H1 (cell line): Measurements from ENCODE around the gene PSMD5. TPM values are rescaled to one million over a fixed set of nuclear protein-coding genes. Genes with fewer than 3 reads are reported as not detected.

Experiments used
- CTCF ChIA-PET: fragments of 300-600 bp; sonication (Branson Sonifier 250); formaldehyde crosslinking; loops from one replicate; lab custom pipeline; 2021; ENCODE audit not compliant: partially characterized antibody; lab: Charles Lee
- POLR2A ChIA-PET: fragments of 300-600 bp; sonication (Branson Sonifier 250); formaldehyde crosslinking; loops from one replicate; lab custom pipeline; 2021; ENCODE audit warnings: inconsistent platforms; ENCODE audit not compliant: partially characterized antibody; lab: Charles Lee
- DNase-seq, 2 experiments: peaks; one replicate each; pipeline versions ENCODE4 v3.0.0 to v3.0.0-alpha.2; 2010 to 2022; ENCODE audit warnings: low spot score in 2 of 2, low read depth in 1 of 2, mixed read lengths in 1 of 2
- FAIRE-seq: peaks from 2 replicates; lab custom pipeline; 2011; peaks lifted over from hg19 to GRCh38; lab: Jason Lieb, UNC
- H2AFZ ChIP-seq: 2 replicates; pipeline ENCODE4 v1.8.1; 2012; ENCODE audit warnings: low read length, inconsistent platforms
- H2AK5ac ChIP-seq: 2 replicates; pipeline ENCODE4 v1.6.1; 2013; ENCODE audit warnings: low read depth, low read length
- H2BK120ac ChIP-seq: replicated peaks from 2 replicates; pipeline ENCODE3; 2013; ENCODE audit warnings: low read depth, low read length, inconsistent platforms
- H2BK12ac ChIP-seq: 2 replicates; pipeline ENCODE4 v1.6.1; 2013; ENCODE audit warnings: low read depth, low read length
- H2BK15ac ChIP-seq: 2 replicates; pipeline ENCODE4 v1.6.1; 2013; ENCODE audit warnings: low read length
- H2BK20ac ChIP-seq: 2 replicates; pipeline ENCODE4 v1.6.1; 2013; ENCODE audit warnings: low read length
- H2BK5ac ChIP-seq: 2 replicates; pipeline ENCODE4 v1.6.1; 2013; ENCODE audit warnings: low read depth, low read length
- H3K14ac ChIP-seq: 2 replicates; pipeline ENCODE4 v1.6.1; 2013; ENCODE audit warnings: inconsistent platforms; ENCODE audit not compliant: insufficient read length
- H3K18ac ChIP-seq: 2 replicates; pipeline ENCODE4 v1.6.1; 2013; ENCODE audit warnings: low read length; ENCODE audit errors: extremely low read depth
- H3K23ac ChIP-seq: 2 replicates; pipeline ENCODE4 v1.6.1; 2013; ENCODE audit warnings: inconsistent platforms; ENCODE audit not compliant: insufficient read length
- H3K23me2 ChIP-seq: 2 replicates; pipeline ENCODE4 v1.6.1; 2013; ENCODE audit warnings: low read depth, low read length
- H3K27ac ChIP-seq: 2 replicates; pipeline ENCODE4 v1.6.1; 2011; ENCODE audit warnings: low read depth, low read length, inconsistent platforms
- H3K27me3 ChIP-seq, 4 experiments: replicated peaks in 1 of 4; 1 replicate in 1 of 4; 2 replicates in 3 of 4; pipeline versions ENCODE4 v1.6.1 to v1.8.1; 2011 to 2013; ENCODE audit warnings: low read length in 3 of 4, mild to moderate bottlenecking in 3 of 4, inconsistent platforms in 2 of 4, mixed read lengths in 2 of 4, moderate library complexity in 1 of 4; ENCODE audit not compliant: control insufficient read depth in 3 of 4, insufficient read depth in 3 of 4; ENCODE audit errors: extremely low read depth in 1 of 4
- H3K36me3 ChIP-seq, 4 experiments: 2 replicates each; pipeline versions ENCODE4 v1.6.1 to v1.8.1; 2011 to 2013; ENCODE audit warnings: mild to moderate bottlenecking in 4 of 4, low read length in 3 of 4, moderate library complexity in 2 of 4, control low read depth in 1 of 4, inconsistent platforms in 1 of 4; ENCODE audit not compliant: insufficient read depth in 4 of 4, control insufficient read depth in 2 of 4
- H3K4ac ChIP-seq: replicated peaks from 2 replicates; pipeline ENCODE3; 2013; ENCODE audit warnings: low read length, low read depth, mixed read lengths, inconsistent platforms; ENCODE audit not compliant: insufficient read length
- H3K4me1 ChIP-seq, 4 experiments: replicated peaks in 1 of 4; 1 replicate in 1 of 4; 2 replicates in 3 of 4; pipeline versions ENCODE4 v1.6.1 to v1.8.1; 2011 to 2013; ENCODE audit warnings: low read length in 3 of 4, inconsistent platforms in 2 of 4, mixed read lengths in 1 of 4; ENCODE audit not compliant: insufficient read depth in 4 of 4, control insufficient read depth in 3 of 4
- H3K4me2 ChIP-seq, 2 experiments: 2 replicates each; pipeline versions ENCODE4 v1.6.1 to v1.8.1; 2011 to 2013; ENCODE audit warnings: low read depth in 2 of 2, low read length in 2 of 2, control low read depth in 1 of 2, inconsistent platforms in 1 of 2, mild to moderate bottlenecking in 1 of 2; ENCODE audit not compliant: insufficient read depth in 1 of 2
- H3K4me3 ChIP-seq, 4 experiments: fragments of 200-600, 300-600 bp in 1 of 4; sonication (generic), shearing (Covaris generic), sonication (Bioruptor Twin) in 1 of 4; 2 replicates each; pipeline versions ENCODE4 v1.5.1 to v1.8.1; 2011 to 2016; ENCODE audit warnings: low read length in 4 of 4, low read depth in 3 of 4, control low read depth in 2 of 4, inconsistent platforms in 2 of 4, mild to moderate bottlenecking in 2 of 4, mixed read lengths in 1 of 4, moderate library complexity in 1 of 4; ENCODE audit not compliant: insufficient read depth in 2 of 4; ENCODE audit errors: extremely low read depth in 1 of 4
- H3K56ac ChIP-seq: replicated peaks from 2 replicates; pipeline ENCODE3; 2013; ENCODE audit warnings: low read depth, mild to moderate bottlenecking, mixed read lengths, low read length, inconsistent platforms; ENCODE audit not compliant: insufficient read length
- H3K79me1 ChIP-seq: 2 replicates; pipeline ENCODE4 v1.6.1; 2013; ENCODE audit warnings: low read depth, low read length, control low read depth
- H3K79me2 ChIP-seq, 2 experiments: 2 replicates each; pipeline versions ENCODE4 v1.6.1 to v1.8.1; 2012 to 2013; ENCODE audit warnings: low read length in 2 of 2, mild to moderate bottlenecking in 2 of 2, inconsistent platforms in 1 of 2; ENCODE audit not compliant: insufficient read depth in 2 of 2, control insufficient read depth in 1 of 2
- H3K9ac ChIP-seq, 4 experiments: replicated peaks in 1 of 4; 1 replicate in 1 of 4; 2 replicates in 3 of 4; pipeline versions ENCODE4 v1.6.1 to v1.8.1; 2011 to 2013; ENCODE audit warnings: low read depth in 3 of 4, low read length in 3 of 4, control low read depth in 2 of 4, mild to moderate bottlenecking in 2 of 4, moderate library complexity in 2 of 4, inconsistent platforms in 1 of 4; ENCODE audit errors: extremely low read depth in 1 of 4
- H3K9me3 ChIP-seq, 2 experiments: 2 replicates each; pipeline versions ENCODE4 v1.6.1 to v1.8.1; 2012 to 2013; ENCODE audit warnings: mild to moderate bottlenecking in 2 of 2, moderate library complexity in 2 of 2, control low read depth in 1 of 2, inconsistent platforms in 1 of 2, low read depth in 1 of 2, low read length in 1 of 2, mixed read lengths in 1 of 2; ENCODE audit not compliant: insufficient read depth in 2 of 2
- H4K20me1 ChIP-seq, 2 experiments: replicated peaks in 1 of 2; 2 replicates each; pipeline versions ENCODE3 to v1.8.1; 2011 to 2013; ENCODE audit warnings: inconsistent platforms in 2 of 2, low read length in 2 of 2, mild to moderate bottlenecking in 1 of 2; ENCODE audit not compliant: insufficient read depth in 2 of 2, control insufficient read depth in 1 of 2
- H4K5ac ChIP-seq: 2 replicates; pipeline ENCODE4 v1.6.1; 2013; ENCODE audit warnings: low read length, low read depth, mixed read lengths, inconsistent platforms; ENCODE audit not compliant: insufficient read length
- H4K8ac ChIP-seq: 2 replicates; pipeline ENCODE4 v1.8.0; 2013; ENCODE audit warnings: mild to moderate bottlenecking, moderate library complexity, low read length, inconsistent platforms; ENCODE audit not compliant: insufficient read depth; ENCODE audit errors: extremely low read depth
- H4K91ac ChIP-seq: replicated peaks from 2 replicates; pipeline ENCODE3; 2013; ENCODE audit warnings: low read length, mixed read lengths, inconsistent platforms; ENCODE audit not compliant: insufficient read length
- ASH2L ChIP-seq: fragments of 200-600, 300-600 bp; sonication (generic); IDR thresholded peaks from one replicate; pipeline ENCODE4 v1.7.1; 2017; ENCODE audit warnings: low read length
- EGR1 ChIP-seq: IDR thresholded peaks from 2 replicates; pipeline ENCODE4 v1.6.1; 2011; ENCODE audit warnings: low read depth, low read length, borderline replicate concordance
- EP300 ChIP-seq, 2 experiments: IDR thresholded peaks; 1 replicate in 1 of 2; 2 replicates in 1 of 2; pipeline ENCODE4 v1.6.1; 2011 to 2012; ENCODE audit warnings: low read depth in 2 of 2, low read length in 2 of 2, mild to moderate bottlenecking in 2 of 2, borderline replicate concordance in 1 of 2, inconsistent platforms in 1 of 2, moderate library complexity in 1 of 2
- RAD21 ChIP-seq, 2 experiments: IDR thresholded peaks in 1 of 2; conservative IDR thresholded peaks in 1 of 2; 2 replicates each; pipeline ENCODE4 v1.6.1; 2011; ENCODE audit warnings: low read depth in 2 of 2, low read length in 2 of 2, improper control_type of control experiment in 1 of 2, inconsistent platforms in 1 of 2, mild to moderate bottlenecking in 1 of 2, moderate library complexity in 1 of 2
- RNF2 ChIP-seq: fragments of 200-900, 300-1000 bp; sonication (generic); IDR thresholded peaks from 2 replicates; pipeline ENCODE4 v1.7.1; 2016; ENCODE audit warnings: borderline replicate concordance, low read depth, mild to moderate bottlenecking, antibody characterized with exemption, low read length; ENCODE audit not compliant: poor library complexity, severe bottlenecking; ENCODE audit errors: missing control alignments
- SUZ12 ChIP-seq: fragments of 200-600 bp; sonication (generic); IDR thresholded peaks from 2 replicates; pipeline ENCODE4 v1.6.1; 2012; ENCODE audit warnings: mild to moderate bottlenecking, inconsistent platforms, low read length, moderate library complexity, mixed read lengths
- WGBS, 2 experiments: shearing (Covaris generic) in 1 of 2; methylation state at CpG; one replicate each; pipeline versions ENCODE4 v1.1.6 to v1.1.7; 2013 to 2015; ENCODE audit warnings: low lambda C conversion rate in 2 of 2, mixed read lengths in 2 of 2, inconsistent platforms in 1 of 2, low coverage in 1 of 2, missing lambda C conversion rate in 1 of 2; ENCODE audit not compliant: insufficient replicate concordance in 2 of 2, insufficient coverage in 1 of 2, insufficient read length in 1 of 2; ENCODE audit errors: extremely low coverage in 1 of 2, missing lambda C conversion rate in 1 of 2; 5-methylcytosine and 5-hydroxymethylcytosine counted together
- polyA plus RNA-seq, 7 experiments: library from polyadenylated mRNA; depleted of rRNA in 3 of 7; stranded (reverse) in 5 of 7; unstranded in 2 of 7; fragments of >200 nt in 5 of 7; fragments of 200-250 nt in 2 of 7; gene quantifications; 1 replicate in 5 of 7; 2 replicates in 1 of 7; 4 replicates in 1 of 7; pipeline versions ENCODE4 v1.2.1 to v1.2.3, GENCODE V29; 2011 to 2013; ENCODE audit warnings: missing spikeins in 2 of 7, mixed read lengths in 2 of 7
- total RNA-seq: library from RNA; stranded (reverse); fragmentation: NEBNext Ultra II Directional; extraction: Animal tissue kit (Norgen Biotek cat#: 25700); gene quantifications from 2 replicates; pipeline ENCODE4 v1.2.1, GENCODE V29; 2021
- TF ChIP-seq, protein P1 (sequence below): IDR thresholded peaks from 2 replicates; pipeline ENCODE4 v1.6.1; 2012; ENCODE audit warnings: inconsistent platforms

PSMD5 gene
- total and polyA plus RNA-seq, 2 of the 8 experiments (the other 6 are each of a cell fraction or from before 2014, with no cell fraction given): 19.2 to 30.5 TPM

DNA sequence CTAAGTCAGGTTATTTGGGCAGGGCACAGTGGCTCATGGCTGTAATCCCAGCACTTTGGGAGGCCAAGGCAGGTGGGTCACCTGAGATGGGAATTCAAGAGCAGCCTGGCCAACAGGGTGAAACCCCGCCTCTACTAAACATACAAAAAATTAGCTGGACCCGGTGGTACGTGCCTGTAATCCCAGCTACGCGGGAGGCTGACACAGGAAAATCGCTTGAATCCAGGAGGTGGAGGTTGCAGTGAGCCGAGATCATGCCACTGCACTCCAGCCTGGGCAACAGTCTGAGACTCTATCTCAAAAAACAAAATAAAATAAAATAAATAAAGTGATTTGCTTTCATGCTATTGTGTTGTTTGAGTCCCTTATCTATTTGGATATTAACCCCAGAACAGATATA is 41.3 kb downstream of the PSMD5 start:
- Histone ChIP-seq H4K5ac (no peak overlapping the region), H3K14ac (no peak overlapping the region), H2BK120ac (no peak overlapping the region), H3K56ac (no peak overlapping the region), H2AK5ac (no peak overlapping the region), H3K4me2 (no peak overlapping the region), H3K23ac (no peak overlapping the region), H2BK12ac (no peak overlapping the region), H3K36me3 (no peaks in the 10 kb centered on the region), H3K4me3 (no peak overlapping the region), H3K23me2 (no peaks in the 10 kb centered on the region), H2BK15ac (no peak overlapping the region), H3K4ac (no peak overlapping the region), H4K91ac (no peak overlapping the region), H3K4me1 (no peaks in the 10 kb centered on the region), H3K9ac (no peak overlapping the region), H4K8ac (no peak overlapping the region), H2BK20ac (no peak overlapping the region), H2AFZ (no peak overlapping the region), H3K9me3 (peaks cover 8 to 9% of the 10 kb centered on the region in 2 experiments; a peak in 1 of 4 replicates), H3K79me2 (no peaks in the 10 kb centered on the region), H2BK5ac (no peak overlapping the region), H4K20me1 (no peaks in the 10 kb centered on the region), H3K27me3 (no peaks in the 10 kb centered on the region), H3K18ac (no peak overlapping the region), H3K27ac (no peak overlapping the region), H3K79me1 (no peaks in the 10 kb centered on the region)
- CTCF ChIA-PET: no interaction called here
- no peak for TF ChIP-seq ASH2L
- TF ChIP-seq RAD21 (IDR thresholded peaks at IDR 0.05 in 1 of 2, conservative IDR thresholded peaks at IDR 0.05 in 1 of 2; ENCODE audit: low read depth in 2 of 2, low read length in 2 of 2): no peak
- no peak for TF ChIP-seq RNF2
- TF ChIP-seq EGR1: no peak
- TF ChIP-seq EP300 (IDR thresholded peaks at IDR 0.05; ENCODE audit: borderline replicate concordance in 1 of 2, low read depth in 2 of 2, low read length in 2 of 2): no peak
- no peak for TF ChIP-seq SUZ12
- TF ChIP-seq, protein P1, sequence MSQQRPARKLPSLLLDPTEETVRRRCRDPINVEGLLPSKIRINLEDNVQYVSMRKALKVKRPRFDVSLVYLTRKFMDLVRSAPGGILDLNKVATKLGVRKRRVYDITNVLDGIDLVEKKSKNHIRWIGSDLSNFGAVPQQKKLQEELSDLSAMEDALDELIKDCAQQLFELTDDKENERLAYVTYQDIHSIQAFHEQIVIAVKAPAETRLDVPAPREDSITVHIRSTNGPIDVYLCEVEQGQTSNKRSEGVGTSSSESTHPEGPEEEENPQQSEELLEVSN: no peak
- no peak for DNase-seq
- FAIRE-seq: no peak
- WGBS, 2 experiments: 93% methylated on average over 7 of the region's 7 CpGs; no CpG with 5 or more reads in 1 of the 2 experiments
- POLR2A ChIA-PET: interaction anchor here (0.7 to 1.4 kb wide), 2 partner anchors 8 to 12 kb away, joined by 3 to 5 read pairs; partner anchors contain the start of gene FBXW2
